ENCODE data around the gene TASOR.

The TASOR gene

DNA sequence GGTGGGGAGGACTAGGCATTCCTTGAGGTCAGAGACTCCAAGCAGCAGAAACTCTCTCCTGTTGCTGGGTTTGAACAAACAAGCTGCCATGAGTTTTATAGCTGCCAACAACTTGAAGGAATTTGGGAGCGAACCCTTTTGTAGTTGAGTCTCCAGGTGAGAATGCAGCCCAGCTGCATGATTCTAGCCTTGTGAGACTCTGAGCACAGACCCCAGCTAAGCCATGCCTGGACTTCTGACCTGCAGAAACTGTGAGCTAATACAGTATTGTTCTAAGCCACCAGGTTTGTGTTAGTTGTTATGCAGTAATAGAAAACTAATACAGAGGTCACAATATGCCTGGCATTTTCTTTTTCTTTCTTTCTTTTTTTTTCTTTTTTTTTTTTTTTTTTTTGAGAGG lies 6.2 kb upstream of the TASOR start:
- in situ Hi-C loops (cut with MboI; ENCODE audit: low sequenced_read_pairs) = no loop called here

DNA sequence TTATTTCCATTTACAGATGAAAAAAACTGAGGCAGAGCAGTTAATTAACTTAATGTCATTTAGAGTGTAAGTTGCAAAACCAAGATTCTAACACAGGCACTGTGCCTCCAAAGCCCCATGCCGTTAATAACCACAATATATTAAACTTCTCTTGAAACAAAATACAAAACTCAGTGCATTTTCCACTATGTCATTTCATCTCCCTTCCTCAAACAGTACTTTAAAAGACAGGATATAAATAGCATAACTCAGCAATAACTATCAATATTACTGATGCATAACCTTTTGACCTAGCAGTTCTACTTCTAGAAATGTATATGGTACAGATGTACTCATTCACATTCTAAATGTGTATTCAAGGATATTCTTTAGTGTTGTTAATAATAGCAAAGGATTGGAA lies 5.1 kb upstream of the TASOR start:
- in situ Hi-C loops (cut with MboI; ENCODE audit: low sequenced_read_pairs) = no loop called here

DNA sequence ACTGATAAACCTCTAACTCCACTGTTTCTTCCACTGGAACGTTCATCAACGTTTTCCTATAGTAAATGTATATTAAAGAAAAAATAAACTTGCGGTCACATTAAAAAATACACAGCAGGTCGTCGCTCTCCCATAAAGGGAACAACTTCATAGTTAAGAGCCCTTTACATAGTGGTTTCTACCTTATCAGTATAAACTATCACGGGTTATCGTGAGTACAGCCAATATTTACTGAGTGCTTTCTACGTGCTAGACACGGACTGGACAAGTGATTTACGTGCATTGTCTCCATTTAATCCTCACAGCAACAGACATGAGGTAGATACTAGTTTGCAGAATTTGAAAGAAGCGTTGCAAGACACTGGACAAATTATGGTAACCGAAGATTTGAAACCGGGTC lies 964 bp upstream of the TASOR start:
- in situ Hi-C loops (cut with MboI; ENCODE audit: low sequenced_read_pairs) = no loop called here

DNA sequence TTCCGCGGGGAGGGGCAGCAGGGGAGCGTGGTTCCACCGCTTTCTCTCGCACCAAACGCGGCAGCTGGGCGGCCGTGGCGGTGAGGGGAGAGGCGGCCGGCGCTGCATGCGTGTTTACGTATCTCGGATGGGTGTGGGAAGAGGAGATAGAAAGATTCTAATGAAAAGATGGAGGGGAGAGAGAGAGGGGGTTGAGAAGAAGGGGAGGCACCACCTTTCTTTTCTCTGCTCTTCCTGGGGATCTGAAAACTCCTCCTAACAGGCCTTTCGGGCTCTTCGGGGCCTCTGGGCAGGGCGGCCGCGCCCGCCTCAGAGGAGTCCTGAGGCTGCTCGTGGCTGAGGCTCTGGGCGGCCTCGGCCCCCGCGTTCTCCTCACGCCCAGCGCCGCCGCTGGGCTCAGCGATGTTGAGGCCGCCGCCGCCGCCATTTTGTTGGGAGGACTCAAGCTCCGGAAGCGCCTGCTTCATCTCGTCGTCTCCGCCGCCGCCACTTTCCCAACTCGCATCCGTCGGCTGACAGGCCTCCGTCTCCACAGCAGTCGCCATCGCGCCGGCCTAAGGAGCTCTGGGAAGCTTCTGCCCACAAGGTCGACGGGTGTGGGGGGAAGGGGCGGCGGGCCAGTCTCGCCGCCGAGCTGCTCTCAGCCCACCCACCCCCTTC lies 473 bp downstream of the TASOR start:
- in situ Hi-C loops (cut with MboI; ENCODE audit: low sequenced_read_pairs) = no loop called here

- in situ Hi-C loops (cut with MboI; ENCODE audit: low sequenced_read_pairs) = no loop called here
Measured at GRCh38 chr3:56681984-56682461, 1.0 kb downstream of the TASOR start.

GRCh38 chr3:56680054-56680580 lies 2.9 kb downstream of the TASOR start:
- in situ Hi-C loops (cut with MboI; ENCODE audit: low sequenced_read_pairs) = no loop called here

GRCh38 chr3:56677286-56677685 lies 5.8 kb downstream of the TASOR start:
- in situ Hi-C loops (cut with MboI; ENCODE audit: low sequenced_read_pairs) = no loop called here

DNA sequence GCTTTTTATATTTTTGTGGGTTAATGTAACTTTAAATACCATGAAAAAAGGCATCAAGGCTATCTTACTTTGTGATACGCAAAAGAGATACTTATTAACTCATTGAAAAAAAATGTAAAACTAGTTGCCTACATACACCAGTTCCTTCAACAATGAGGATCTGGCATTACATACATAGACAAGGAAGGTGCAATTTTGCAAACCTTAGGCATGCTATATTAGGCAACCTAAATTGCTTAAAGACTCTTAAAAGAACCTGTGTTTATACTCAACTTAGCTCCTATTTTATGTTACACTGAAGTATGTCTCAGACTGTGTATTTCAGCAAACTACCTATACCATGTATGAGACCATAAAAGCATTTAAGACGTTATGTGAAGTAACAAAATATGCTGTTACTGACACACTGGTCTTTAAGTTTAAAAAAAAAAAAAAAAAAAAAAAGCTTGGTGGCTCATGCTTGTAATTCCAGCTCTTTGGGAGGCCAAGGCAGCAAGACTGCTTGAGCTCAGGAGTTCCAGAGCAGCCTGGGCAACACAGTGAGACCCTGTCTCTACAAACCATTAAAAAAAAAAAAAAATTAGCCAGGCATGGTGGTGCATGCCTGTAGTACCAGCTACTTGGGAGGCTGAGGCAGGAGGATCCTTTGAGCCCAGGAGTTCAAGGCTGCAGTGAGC lies 9.1 kb downstream of the TASOR start:
- in situ Hi-C loops (cut with MboI; ENCODE audit: low sequenced_read_pairs) = no loop called here

GRCh38 chr3:56667973-56668579 lies 15.0 kb downstream of the TASOR start:
- in situ Hi-C loops (cut with MboI; ENCODE audit: low sequenced_read_pairs) = no loop called here

DNA sequence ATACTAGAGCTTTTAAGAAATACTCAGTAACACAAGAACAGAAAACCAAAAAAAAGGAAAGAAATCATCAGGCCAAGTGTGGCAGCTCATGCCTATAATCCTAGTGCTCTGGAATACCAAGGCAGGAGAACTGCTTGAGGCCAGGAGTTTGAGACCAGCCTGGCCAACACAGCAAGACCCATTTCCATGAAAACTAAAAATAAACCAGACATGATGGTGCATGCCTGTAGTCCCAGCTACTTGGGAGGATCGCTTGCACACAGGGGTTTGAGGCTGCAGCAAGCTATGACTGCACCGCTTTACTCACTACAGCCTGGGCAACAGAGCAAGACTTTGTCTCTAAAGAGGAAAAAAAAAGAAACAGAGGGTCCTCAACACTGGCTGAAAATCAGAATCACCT lies 18.2 kb downstream of the TASOR start:
- in situ Hi-C loops (cut with MboI; ENCODE audit: low sequenced_read_pairs) = no loop called here

- in situ Hi-C loops (cut with MboI; ENCODE audit: low sequenced_read_pairs) = no loop called here
Measured at GRCh38 chr3:56655709-56656108, 27.4 kb downstream of the TASOR start.

GRCh38 chr3:56654460-56654859 lies 28.6 kb downstream of the TASOR start:
- in situ Hi-C loops (cut with MboI; ENCODE audit: low sequenced_read_pairs) = no loop called here

GRCh38 chr3:56645407-56645806 lies 37.7 kb downstream of the TASOR start:
- in situ Hi-C loops (cut with MboI; ENCODE audit: low sequenced_read_pairs) = no loop called here

DNA sequence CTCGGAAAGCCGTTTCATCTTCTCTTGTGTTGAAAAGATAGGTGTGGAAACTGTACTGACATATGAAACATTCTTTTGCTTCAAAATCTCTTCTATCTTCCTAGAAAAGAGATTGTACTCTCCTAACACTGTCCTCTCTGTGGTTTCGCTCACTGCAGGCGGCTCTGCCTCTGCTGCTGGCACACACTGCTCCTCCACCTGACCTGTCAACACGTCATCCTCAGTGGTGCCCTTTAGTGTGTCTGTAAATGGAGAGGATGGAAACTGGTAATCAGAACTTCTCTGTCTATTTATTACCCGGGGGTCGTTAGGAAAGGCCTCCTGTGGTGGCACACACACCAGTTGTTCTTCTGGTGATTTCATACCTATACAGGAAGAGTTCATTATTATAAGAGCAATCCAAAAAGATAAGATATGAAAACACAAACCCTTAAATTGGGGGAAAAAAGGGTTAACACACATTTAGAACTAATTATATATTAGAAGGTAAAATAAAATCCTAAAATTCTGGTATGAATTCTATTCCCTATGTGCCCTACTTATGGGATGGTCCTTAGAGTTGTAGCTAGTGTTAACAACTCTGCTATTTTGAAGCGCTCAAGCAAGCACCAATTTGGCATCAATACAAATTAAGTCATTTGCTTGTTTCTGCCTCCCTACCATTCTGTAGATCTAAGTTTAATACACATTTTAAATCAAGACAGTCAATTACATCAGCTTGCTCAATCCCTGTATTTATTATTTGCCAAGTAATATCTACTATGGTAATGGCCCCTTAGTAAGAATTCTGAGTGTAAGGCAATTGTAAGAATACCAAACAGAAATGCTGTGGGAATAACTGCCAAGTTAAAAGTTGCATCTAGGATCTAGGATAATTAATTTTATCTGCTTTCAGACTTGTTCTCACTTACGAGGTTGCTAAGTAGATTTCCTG lies 49.2 kb downstream of the TASOR start:
- in situ Hi-C loops (cut with MboI; ENCODE audit: low sequenced_read_pairs) = no loop called here

Data from HL-60/S4 treated with retinoic acid at 250 ng/mL for 4 days and 3 days (cell line).